GM12892 (cell line): Measurements from ENCODE around the gene NPAS3.

Experiments
- DNase-seq: peaks from one replicate; pipeline ENCODE4 v3.0.0; 2011; ENCODE audit not compliant: insufficient read length
- FAIRE-seq: peaks from 2 replicates; lab custom pipeline; 2011; peaks lifted over from hg19 to GRCh38; lab: Jason Lieb, UNC
- POLR2A ChIP-seq: IDR thresholded peaks from 2 replicates; pipeline ENCODE4 v1.6.1; 2011; ENCODE audit warnings: low read depth, low read length, control low read depth
- POLR2AphosphoS5 ChIP-seq: IDR thresholded peaks from 2 replicates; pipeline ENCODE4 v1.6.1; 2011; ENCODE audit warnings: low read depth, low read length, control low read depth
- TAF1 ChIP-seq: IDR thresholded peaks from 2 replicates; pipeline ENCODE4 v1.6.1; 2011; ENCODE audit warnings: low read depth, mild to moderate bottlenecking, control low read depth, low read length, borderline replicate concordance

The NPAS3 gene

GRCh38 chr14:33483541-33483940, 544.9 kb downstream of the NPAS3 start:
- TF ChIP-seq POLR2AphosphoS5 (no peak), POLR2A (no peak), TAF1 (no peak)
- DNase-seq (no peak), FAIRE-seq (no peak)

GRCh38 chr14:33484264-33484663, 545.6 kb downstream of the NPAS3 start:
- FAIRE-seq (no peak), DNase-seq (no peak)
- no peak for TF ChIP-seq POLR2A
- TF ChIP-seq POLR2AphosphoS5, result no peak
- TF ChIP-seq TAF1, result no peak

- FAIRE-seq, result no peak
- no peak for TF ChIP-seq TAF1
- TF ChIP-seq POLR2A, result no peak
- no peak for TF ChIP-seq POLR2AphosphoS5
- no peak for DNase-seq
Observed at GRCh38 chr14:33486332-33486890, 547.7 kb downstream of the NPAS3 start.

- no peak for TF ChIP-seq POLR2AphosphoS5
- no peak for TF ChIP-seq TAF1
- no peak for TF ChIP-seq POLR2A
- DNase-seq (no peak), FAIRE-seq (no peak)
Observed at GRCh38 chr14:33488582-33488981, 549.9 kb downstream of the NPAS3 start.

GRCh38 chr14:33490555-33490954, 551.9 kb downstream of the NPAS3 start:
- FAIRE-seq (no peak), DNase-seq (no peak)
- no peak for TF ChIP-seq POLR2A
- no peak for TF ChIP-seq POLR2AphosphoS5
- no peak for TF ChIP-seq TAF1

GRCh38 chr14:33491112-33491511, 552.4 kb downstream of the NPAS3 start:
- no peak for TF ChIP-seq POLR2AphosphoS5
- no peak for TF ChIP-seq POLR2A
- no peak for TF ChIP-seq TAF1
- no peak for DNase-seq
- FAIRE-seq, result no peak

GRCh38 chr14:33492491-33492890, 553.8 kb downstream of the NPAS3 start:
- FAIRE-seq (no peak), DNase-seq (no peak)
- no peak for TF ChIP-seq POLR2A

GRCh38 chr14:33493266-33493665, 554.6 kb downstream of the NPAS3 start:
- DNase-seq (no peak), FAIRE-seq (no peak)
- TF ChIP-seq TAF1, result no peak
- TF ChIP-seq POLR2A, result no peak
- no peak for TF ChIP-seq POLR2AphosphoS5

GRCh38 chr14:33493990-33494389, 555.3 kb downstream of the NPAS3 start:
- DNase-seq (no peak), FAIRE-seq (no peak)

GRCh38 chr14:33499687-33500086, 561.0 kb downstream of the NPAS3 start:
- no peak for FAIRE-seq
- TF ChIP-seq POLR2A, result no peak
- no peak for DNase-seq

More at GRCh38 chr14:33493990-33494389, 555.3 kb downstream of the NPAS3 start:
- TF ChIP-seq POLR2AphosphoS5 (no peak), TAF1 (no peak), POLR2A (no peak)

- FAIRE-seq (no peak), DNase-seq (no peak)
- TF ChIP-seq TAF1 (no peak), POLR2A (no peak), POLR2AphosphoS5 (no peak)
Observed at GRCh38 chr14:33504246-33505099, 565.8 kb downstream of the NPAS3 start.

GRCh38 chr14:33505266-33505962, 566.7 kb downstream of the NPAS3 start:
- FAIRE-seq (no peak), DNase-seq (no peak)
- no peak for TF ChIP-seq TAF1
- no peak for TF ChIP-seq POLR2A
- TF ChIP-seq POLR2AphosphoS5, result no peak
